HuH-7.5 (cell line): ENCODE results near the gene SDHAF4.
"Not testable (repeated sequence)": the region's sequence is repeated elsewhere in the genome, so short reads cannot be mapped to it uniquely, and the experiment has no call there.

ENCODE experiments used
- DNase-seq: peaks from one replicate; pipeline ENCODE4 v3.0.0; 2011; ENCODE audit warnings: low spot score

The SDHAF4 gene

DNA sequence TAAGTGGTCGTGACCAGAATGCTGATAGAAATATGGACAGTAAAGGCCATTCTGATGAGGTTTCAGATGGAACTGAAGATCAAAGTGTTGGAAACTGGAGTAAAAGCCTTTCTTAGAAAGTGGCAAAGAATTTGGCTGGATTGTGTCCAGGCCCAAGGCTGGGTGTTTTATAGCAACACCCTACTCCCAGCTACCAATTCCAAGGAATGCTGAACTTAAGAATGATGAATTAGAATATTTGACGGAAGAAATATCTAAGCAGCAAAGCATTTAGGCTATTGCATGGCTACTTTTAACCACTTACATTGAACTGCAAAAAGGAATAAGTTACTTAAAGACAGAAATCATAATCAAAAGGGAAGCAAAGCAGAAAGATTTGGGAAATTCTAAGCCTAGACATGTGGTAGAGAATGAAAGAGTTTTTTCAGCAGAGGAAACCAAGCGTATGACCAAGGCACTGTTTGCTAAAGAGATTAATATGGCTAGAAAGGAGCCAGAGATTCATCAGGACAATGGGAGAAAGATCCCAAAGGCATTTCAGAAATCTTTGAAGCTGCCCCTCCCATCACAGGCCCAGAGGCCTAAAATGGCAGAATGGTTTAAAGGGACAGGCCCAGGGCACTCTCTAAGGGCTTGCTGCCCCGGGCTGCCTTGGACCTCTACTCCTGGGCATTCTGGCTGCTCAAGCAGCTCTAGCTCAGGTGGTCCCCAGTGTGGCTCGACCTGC is 25.8 kb downstream of the SDHAF4 start:
- no peak for DNase-seq

GRCh38 chr6:70593118-70593486 is 26.4 kb downstream of the SDHAF4 start:
- DNase-seq = no peak

GRCh38 chr6:70599187-70599586 is 32.5 kb downstream of the SDHAF4 start:
- DNase-seq = no peak

DNA sequence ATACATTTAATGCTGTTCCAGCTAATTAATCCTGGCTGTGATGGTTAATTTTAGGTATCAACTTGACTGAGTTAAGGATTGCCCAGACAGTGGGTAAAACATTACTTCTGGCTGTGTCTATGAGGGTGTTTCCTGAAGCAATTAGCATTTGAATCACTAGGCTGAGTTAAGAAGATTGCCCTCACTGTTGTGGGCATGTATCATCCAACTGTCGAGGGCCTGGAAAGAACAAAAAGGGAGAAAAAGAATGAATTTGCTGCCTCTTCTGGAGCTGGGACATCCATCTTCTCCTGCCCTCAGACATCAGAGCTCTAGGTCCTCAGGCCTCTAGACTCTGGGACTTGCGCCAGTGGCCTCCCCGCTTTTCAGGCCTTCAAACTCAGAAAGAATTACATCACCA is 34.3 kb downstream of the SDHAF4 start:
- no peak for DNase-seq

DNA sequence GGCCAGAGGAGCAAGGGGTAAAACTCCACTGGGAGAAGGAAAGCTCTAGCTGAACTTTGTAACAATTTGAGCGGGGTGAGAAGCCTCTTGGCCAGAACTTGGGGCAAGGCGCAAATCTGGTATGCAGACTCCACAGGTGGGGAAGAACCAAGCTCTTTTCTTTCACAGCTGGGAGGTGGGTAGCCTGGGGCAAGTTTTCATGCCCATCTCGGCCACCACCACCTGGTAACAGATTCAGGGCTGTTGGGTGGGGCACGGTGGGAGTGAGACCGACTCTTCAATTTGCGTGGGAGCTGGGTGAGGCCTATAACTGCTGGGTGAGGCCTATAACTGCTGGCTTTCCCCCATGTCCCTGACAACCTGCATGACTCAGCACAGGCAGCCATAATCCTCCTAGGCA is 37.5 kb downstream of the SDHAF4 start:
- no peak for DNase-seq

GRCh38 chr6:70607371-70607770 is 40.6 kb downstream of the SDHAF4 start:
- not testable (repeated sequence) for DNase-seq

DNA sequence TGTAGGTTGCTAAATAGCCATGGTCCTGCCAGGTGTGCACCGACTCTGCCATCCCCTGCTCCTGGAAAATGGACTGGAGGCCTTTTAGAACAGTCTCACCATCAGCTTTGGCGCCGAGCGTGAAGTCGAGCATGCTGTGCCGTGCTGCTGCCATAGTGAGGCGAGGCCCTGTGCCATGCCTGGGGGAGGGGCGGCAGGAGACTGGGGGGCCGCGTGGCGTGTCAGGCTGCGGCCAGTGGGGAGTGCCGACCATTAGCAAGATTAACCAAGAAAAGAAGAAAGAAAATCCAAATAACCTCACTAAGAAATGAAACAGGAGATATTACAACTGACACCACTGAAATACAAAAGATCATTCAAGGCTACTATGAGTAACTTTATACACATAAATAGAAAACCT is 42.5 kb downstream of the SDHAF4 start:
- not testable (repeated sequence) for DNase-seq

DNA sequence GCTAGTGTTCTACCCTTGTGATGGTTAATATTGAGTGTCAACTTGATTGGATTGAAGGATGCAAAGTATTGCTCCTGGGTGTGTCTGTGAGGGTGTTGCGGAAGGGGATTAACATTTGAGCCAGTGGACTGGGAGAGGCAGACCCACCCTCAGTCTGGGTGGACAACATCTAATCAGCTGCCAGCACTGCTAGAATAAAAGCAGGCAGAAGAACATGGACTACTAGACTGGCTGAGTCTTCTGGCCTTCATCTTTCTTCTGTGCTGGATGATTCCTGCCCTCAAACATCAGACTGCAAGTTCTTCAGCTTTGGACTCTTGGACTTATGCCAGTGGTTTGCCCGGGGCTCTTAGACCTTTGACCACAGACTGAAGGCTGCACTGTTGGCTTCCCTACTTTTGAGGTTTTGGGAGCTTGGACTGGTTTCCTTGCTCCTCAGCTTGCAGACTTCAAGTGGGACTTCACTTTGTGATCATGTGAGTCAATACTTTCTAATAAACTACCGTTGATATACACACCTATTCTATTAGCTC is 50.1 kb downstream of the SDHAF4 start:
- no peak for DNase-seq

- DNase-seq = no peak
Measured at GRCh38 chr6:70620746-70621145, 54.0 kb downstream of the SDHAF4 start.

GRCh38 chr6:70622461-70622860 is 55.7 kb downstream of the SDHAF4 start:
- no peak for DNase-seq

- DNase-seq = no peak
Measured at GRCh38 chr6:70625436-70625835, 58.7 kb downstream of the SDHAF4 start.

DNA sequence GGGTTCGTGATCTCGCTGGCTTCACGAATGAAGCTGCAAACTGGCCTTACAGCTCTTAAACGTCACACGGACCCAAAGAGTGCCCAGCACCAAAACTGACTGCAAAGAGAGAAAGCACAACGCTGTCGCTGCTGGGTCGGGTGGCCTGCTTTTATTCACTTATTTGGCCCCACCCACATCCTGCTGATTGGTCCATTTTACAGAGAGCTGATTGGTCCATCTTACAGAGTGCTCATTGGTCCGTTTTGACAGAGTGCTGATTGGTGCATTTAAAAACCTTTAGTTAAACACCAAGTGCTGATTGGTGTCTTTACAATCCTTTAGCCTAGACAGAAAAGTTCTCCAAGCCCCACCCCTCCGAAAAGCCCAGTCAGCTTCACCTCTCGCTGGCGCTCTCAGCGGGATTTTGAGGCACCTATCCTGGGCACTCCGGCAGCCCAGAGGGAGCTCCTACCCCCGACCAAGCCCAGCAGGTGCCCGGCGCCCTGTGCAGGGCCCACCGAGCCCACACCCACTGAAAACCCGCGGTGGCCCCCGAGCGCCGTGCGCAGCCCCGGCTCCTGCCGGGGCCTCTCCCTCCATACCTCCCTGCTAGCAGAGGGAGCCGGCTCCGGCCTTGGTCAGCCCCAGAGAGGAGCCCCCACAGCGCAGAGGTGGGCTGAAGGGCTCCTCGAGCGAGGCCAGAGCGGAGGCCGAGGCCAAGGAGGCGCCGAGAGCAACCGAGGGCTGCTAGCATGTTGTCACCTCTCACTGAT is 60.9 kb downstream of the SDHAF4 start:
- no peak for DNase-seq

GRCh38 chr6:70629929-70630328 is 63.2 kb downstream of the SDHAF4 start:
- DNase-seq = no peak

DNA sequence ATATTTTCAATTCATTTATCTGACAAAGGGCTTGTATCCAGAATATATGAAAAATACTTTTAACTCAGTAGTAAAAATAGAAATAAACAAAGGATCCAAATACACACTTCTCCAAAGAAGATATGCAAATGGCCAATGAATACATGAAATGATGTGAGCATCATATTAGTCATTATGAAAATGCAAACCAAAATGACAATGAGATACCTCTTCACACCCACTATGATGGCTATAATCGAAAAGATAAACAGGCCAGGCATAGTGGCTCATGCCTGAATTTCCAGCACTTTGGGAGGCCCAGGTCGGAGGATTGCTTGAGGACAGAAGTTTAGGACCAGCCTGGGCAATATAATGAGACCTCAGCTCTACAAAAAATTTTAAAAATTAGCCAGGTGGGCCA is 67.1 kb downstream of the SDHAF4 start:
- no peak for DNase-seq

DNA sequence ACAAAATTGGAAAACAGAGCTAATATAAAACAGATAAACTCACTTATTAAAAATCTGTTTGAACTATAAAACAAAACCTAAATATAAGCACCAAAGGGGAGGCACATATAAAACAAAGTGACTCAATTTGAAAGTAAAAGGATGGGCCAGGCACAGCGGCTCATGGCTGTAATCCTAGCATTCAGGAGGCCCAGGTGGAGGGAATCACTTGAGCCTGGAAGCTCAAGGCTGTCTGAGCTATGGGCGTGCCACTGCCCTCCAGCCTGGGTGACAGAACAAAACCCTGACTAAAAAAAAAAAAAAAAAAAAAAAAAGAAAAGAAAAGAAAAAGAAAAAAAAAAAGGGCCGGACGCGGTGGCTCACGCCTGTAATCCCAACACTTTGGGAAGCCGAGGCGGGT is 69.9 kb downstream of the SDHAF4 start:
- DNase-seq = no peak

GRCh38 chr6:70638468-70638867 is 71.7 kb downstream of the SDHAF4 start:
- DNase-seq = no peak
